ENCODE results near the gene SMARCA1. TPM values are rescaled to one million over a fixed set of nuclear protein-coding genes. Genes with fewer than 3 reads are reported as not detected.

SMARCA1 gene
- polyA plus RNA-seq, 3 donors = 0.03 to 0.13 TPM; not detected in 1

GRCh38 chrX:129524250-129524850 lies 1.1 kb upstream of the SMARCA1 start:
- no peak overlapping the region for H3K4me3 ChIP-seq (replicated peaks in 1 of 3; ENCODE audit: low read depth in 2 of 3, low read length in 3 of 3)
- no peak for DNase-seq
- H3K79me2 ChIP-seq (ENCODE audit: insufficient read depth, low read length) = no peaks in the 10 kb centered on the region
- Mint-ChIP-seq H3K27ac (no peak overlapping the region), H3K27me3 (ENCODE audit: low read depth in 3 of 3) (peaks cover 14 to 32% (median 23%) of the 10 kb centered on the region in 3 donors), H3K36me3 (no peaks in the 10 kb centered on the region), H3K9me3 (peaks cover 0 to 11% (median 8%) of the 10 kb centered on the region in 7 donors), H3K4me1 (peaks cover 9% of the 10 kb centered on the region), H3K4me3 (no peak overlapping the region)
- no peaks in the 10 kb centered on the region for H3K9me3 ChIP-seq (replicated peaks in 1 of 2; ENCODE audit: control insufficient read depth in 1 of 2, insufficient read depth in 1 of 2, low read length in 2 of 2)
- H3K27ac ChIP-seq (ENCODE audit: low read depth in 1 of 2, low read length in 2 of 2) = no peak overlapping the region
- no peaks in the 10 kb centered on the region for H4K20me1 ChIP-seq (ENCODE audit: insufficient read depth, low read length)
- no peak overlapping the region for H2AFZ ChIP-seq (ENCODE audit: insufficient read depth, low read depth, low read length, poor library complexity, severe bottlenecking)
- peaks cover 4 to 12% of the 10 kb centered on the region in 2 donors for H3K27me3 ChIP-seq (ENCODE audit: control insufficient read depth in 2 of 2, insufficient read depth in 2 of 2, low read length in 2 of 2)
- TF ChIP-seq CTCF (IDR thresholded peaks at IDR 0.05) = no peak
- intact Hi-C loops (cut with micrococcal nuclease) = no loop called here
- 100% methylated on average over 1 of the region's 3 CpGs for WGBS (ENCODE audit: insufficient coverage)
- H3K4me2 ChIP-seq (replicated peaks; ENCODE audit: extremely low read depth, low read length, poor library complexity, severe bottlenecking) = no peak overlapping the region
- H3K4me1 ChIP-seq (ENCODE audit: control insufficient read depth in 1 of 2, insufficient read depth in 2 of 2, low read length in 2 of 2) = peaks cover 0 to 6% of the 10 kb centered on the region in 2 donors
- no peak overlapping the region for H3K9ac ChIP-seq (ENCODE audit: insufficient read depth, low read length, poor library complexity, severe bottlenecking)
- H3K36me3 ChIP-seq (replicated peaks in 1 of 2; ENCODE audit: control insufficient read depth in 1 of 2, insufficient read depth in 2 of 2, low read length in 2 of 2) = no peaks in the 10 kb centered on the region

- H4K20me1 ChIP-seq (ENCODE audit: insufficient read depth, low read length) = no peaks in the 10 kb centered on the region
- H2AFZ ChIP-seq (ENCODE audit: insufficient read depth, low read depth, low read length, poor library complexity, severe bottlenecking) = peak overlapping the region; percentile 72
- H3K9ac ChIP-seq (ENCODE audit: insufficient read depth, low read length, poor library complexity, severe bottlenecking) = peak overlapping the region; percentile 27
- 0% methylated on average over 2 of the region's 56 CpGs for WGBS (ENCODE audit: insufficient coverage)
- no peaks in the 10 kb centered on the region for H3K36me3 ChIP-seq (replicated peaks in 1 of 2; ENCODE audit: control insufficient read depth in 1 of 2, insufficient read depth in 2 of 2, low read length in 2 of 2)
- no peaks in the 10 kb centered on the region for H3K36me3 Mint-ChIP-seq
- H3K4me2 ChIP-seq (replicated peaks; ENCODE audit: extremely low read depth, low read length, poor library complexity, severe bottlenecking) = peak overlapping the region; percentile 83
- peaks cover 9% of the 10 kb centered on the region for H3K4me1 Mint-ChIP-seq
- DNase-seq = no peak
- peaks cover 0 to 6% of the 10 kb centered on the region in 2 donors for H3K4me1 ChIP-seq (ENCODE audit: control insufficient read depth in 1 of 2, insufficient read depth in 2 of 2, low read length in 2 of 2)
- intact Hi-C loops (cut with micrococcal nuclease) = no loop called here
- H3K9me3 ChIP-seq (replicated peaks in 1 of 2; ENCODE audit: control insufficient read depth in 1 of 2, insufficient read depth in 1 of 2, low read length in 2 of 2) = no peaks in the 10 kb centered on the region
- H3K4me3 ChIP-seq (replicated peaks in 1 of 3; ENCODE audit: low read depth in 2 of 3, low read length in 3 of 3) = peak overlapping the region; percentile 51 to 75 (median 57)
- peaks cover 0 to 10% (median 8%) of the 10 kb centered on the region in 7 donors for H3K9me3 Mint-ChIP-seq
- no peak overlapping the region for H3K27ac Mint-ChIP-seq
- TF ChIP-seq CTCF (IDR thresholded peaks at IDR 0.05) = no peak
- H3K27me3 ChIP-seq (ENCODE audit: control insufficient read depth in 2 of 2, insufficient read depth in 2 of 2, low read length in 2 of 2) = peaks cover 4 to 12% of the 10 kb centered on the region in 2 donors
- peaks cover 14 to 32% (median 21%) of the 10 kb centered on the region in 3 donors for H3K27me3 Mint-ChIP-seq (ENCODE audit: low read depth in 3 of 3)
- peak overlapping the region; percentile 83 to 91 for H3K4me3 Mint-ChIP-seq
- H3K79me2 ChIP-seq (ENCODE audit: insufficient read depth, low read length) = no peaks in the 10 kb centered on the region
- no peak overlapping the region for H3K27ac ChIP-seq (ENCODE audit: low read depth in 1 of 2, low read length in 2 of 2)
Observed at GRCh38 chrX:129522184-129523078, 859 bp downstream of the SMARCA1 start.

Data from CD14-positive monocyte (primary cell).